Vagina (tissue), 2 donors: ENCODE results near the gene TXNRD1. TPM values are rescaled to one million over a fixed set of nuclear protein-coding genes. Genes with fewer than 3 reads are reported as not detected.

Source experiments
- DNase-seq, 2 donors: peaks; one replicate each; pipeline ENCODE4 v3.0.0-alpha.2; 2017; ENCODE audit errors: extremely low spot score in 2 of 2
- H3K27ac ChIP-seq: fragments of 200-600 bp; sonication (generic); one replicate; pipeline ENCODE4 v1.5.1; 2019
- H3K27me3 ChIP-seq: fragments of 200-600 bp; sonication (generic); one replicate; pipeline ENCODE4 v1.5.1; 2019
- H3K36me3 ChIP-seq, 2 donors: fragments of 200-600 bp; sonication (generic); one replicate each; pipeline ENCODE4 v1.5.1; 2017 to 2019
- H3K4me1 ChIP-seq: fragments of 200-600 bp; sonication (generic); one replicate; pipeline ENCODE4 v1.5.1; 2019
- H3K4me3 ChIP-seq, 2 donors: fragments of 200-600 bp; sonication (generic); 1 replicate in 1 of 2; 2 replicates in 1 of 2; pipeline ENCODE4 v1.5.1; 2016 to 2019
- H3K9me3 ChIP-seq: fragments of 200-600 bp; sonication (generic); one replicate; pipeline ENCODE4 v1.5.1; 2019
- POLR2A ChIP-seq, 2 donors: fragments of 450-650 bp; IDR thresholded peaks; one replicate each; pipeline ENCODE4 v1.6.1; 2017; ENCODE audit warnings: antibody characterized with exemption in 2 of 2, mild to moderate bottlenecking in 2 of 2, moderate library complexity in 2 of 2
- POLR2AphosphoS5 ChIP-seq, 2 donors: sonication (generic); formaldehyde crosslinking; IDR thresholded peaks; one replicate each; pipeline ENCODE4 v1.9.0; 2017; ENCODE audit warnings: antibody characterized with exemption in 2 of 2, mild to moderate bottlenecking in 2 of 2, low read depth in 1 of 2; ENCODE audit not compliant: insufficient read depth in 1 of 2
- intact Hi-C: fragments of 100-400 bp; cut with DNase I; formaldehyde crosslinking; loops from one replicate; pipeline ENCODE4 v1.15.1; 2023
- total RNA-seq: library from RNA; depleted of rRNA; stranded (reverse); fragments of >200 nt; gene quantifications from one replicate; pipeline ENCODE4 v1.2.3, GENCODE V29; 2016
- TF ChIP-seq, protein P1 (sequence below), 3 experiments: fragments of 450-650 bp in 2 of 3; fragments of 200-600 bp in 1 of 3; sonication (generic) in 1 of 3; IDR thresholded peaks; one replicate each; pipeline ENCODE4 v1.5.1; 2017 to 2019; ENCODE audit warnings: antibody characterized with exemption in 3 of 3, mild to moderate bottlenecking in 2 of 3, moderate library complexity in 2 of 3

The TXNRD1 gene
- total RNA-seq, 1 donor from 2014 or later = 144 TPM

DNA sequence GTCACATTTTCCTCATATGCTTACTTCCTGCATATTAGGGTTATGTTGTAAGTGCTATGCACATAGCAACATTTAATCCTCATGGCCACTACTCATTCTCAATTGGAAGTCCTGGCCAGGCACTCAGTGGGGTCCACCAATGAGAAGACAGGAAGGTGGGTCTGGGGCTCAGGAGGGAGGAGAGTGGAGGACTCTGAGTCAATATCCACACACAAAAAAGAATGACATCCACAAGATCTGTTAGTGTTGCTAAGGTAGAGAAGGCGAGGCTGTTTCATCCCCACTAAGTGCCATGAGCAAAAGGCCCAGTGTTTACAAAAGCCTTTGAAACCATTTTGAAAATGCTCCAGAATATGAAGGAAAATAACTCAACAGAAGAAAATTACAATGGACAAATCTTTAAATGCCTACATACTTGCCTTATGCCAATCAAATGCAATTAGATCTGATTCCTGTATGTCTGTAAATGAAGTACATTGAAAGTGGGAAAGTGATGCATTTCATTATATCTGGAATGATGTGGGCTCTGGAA is 141.9 kb downstream of the TXNRD1 start:
- Histone ChIP-seq H3K4me1 (no peaks in the 10 kb centered on the region), H3K4me3 (no peak overlapping the region), H3K36me3 (no peaks in the 10 kb centered on the region), H3K9me3 (no peaks in the 10 kb centered on the region), H3K27me3 (no peaks in the 10 kb centered on the region), H3K27ac (no peak overlapping the region)
- intact Hi-C loops = loop anchor here (5.0 kb wide), 1 partner anchor 150 kb away; no protein-coding TSS in a partner anchor
- DNase-seq = peak; percentile 31 to 37
- TF ChIP-seq, protein P1, sequence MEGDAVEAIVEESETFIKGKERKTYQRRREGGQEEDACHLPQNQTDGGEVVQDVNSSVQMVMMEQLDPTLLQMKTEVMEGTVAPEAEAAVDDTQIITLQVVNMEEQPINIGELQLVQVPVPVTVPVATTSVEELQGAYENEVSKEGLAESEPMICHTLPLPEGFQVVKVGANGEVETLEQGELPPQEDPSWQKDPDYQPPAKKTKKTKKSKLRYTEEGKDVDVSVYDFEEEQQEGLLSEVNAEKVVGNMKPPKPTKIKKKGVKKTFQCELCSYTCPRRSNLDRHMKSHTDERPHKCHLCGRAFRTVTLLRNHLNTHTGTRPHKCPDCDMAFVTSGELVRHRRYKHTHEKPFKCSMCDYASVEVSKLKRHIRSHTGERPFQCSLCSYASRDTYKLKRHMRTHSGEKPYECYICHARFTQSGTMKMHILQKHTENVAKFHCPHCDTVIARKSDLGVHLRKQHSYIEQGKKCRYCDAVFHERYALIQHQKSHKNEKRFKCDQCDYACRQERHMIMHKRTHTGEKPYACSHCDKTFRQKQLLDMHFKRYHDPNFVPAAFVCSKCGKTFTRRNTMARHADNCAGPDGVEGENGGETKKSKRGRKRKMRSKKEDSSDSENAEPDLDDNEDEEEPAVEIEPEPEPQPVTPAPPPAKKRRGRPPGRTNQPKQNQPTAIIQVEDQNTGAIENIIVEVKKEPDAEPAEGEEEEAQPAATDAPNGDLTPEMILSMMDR (IDR thresholded peaks at IDR 0.05) = no peak
- no peak for TF ChIP-seq POLR2AphosphoS5 (IDR thresholded peaks at IDR 0.05; ENCODE audit: insufficient read depth in 1 of 2, low read depth in 1 of 2)
- TF ChIP-seq POLR2A (IDR thresholded peaks at IDR 0.05) = no peak

DNA sequence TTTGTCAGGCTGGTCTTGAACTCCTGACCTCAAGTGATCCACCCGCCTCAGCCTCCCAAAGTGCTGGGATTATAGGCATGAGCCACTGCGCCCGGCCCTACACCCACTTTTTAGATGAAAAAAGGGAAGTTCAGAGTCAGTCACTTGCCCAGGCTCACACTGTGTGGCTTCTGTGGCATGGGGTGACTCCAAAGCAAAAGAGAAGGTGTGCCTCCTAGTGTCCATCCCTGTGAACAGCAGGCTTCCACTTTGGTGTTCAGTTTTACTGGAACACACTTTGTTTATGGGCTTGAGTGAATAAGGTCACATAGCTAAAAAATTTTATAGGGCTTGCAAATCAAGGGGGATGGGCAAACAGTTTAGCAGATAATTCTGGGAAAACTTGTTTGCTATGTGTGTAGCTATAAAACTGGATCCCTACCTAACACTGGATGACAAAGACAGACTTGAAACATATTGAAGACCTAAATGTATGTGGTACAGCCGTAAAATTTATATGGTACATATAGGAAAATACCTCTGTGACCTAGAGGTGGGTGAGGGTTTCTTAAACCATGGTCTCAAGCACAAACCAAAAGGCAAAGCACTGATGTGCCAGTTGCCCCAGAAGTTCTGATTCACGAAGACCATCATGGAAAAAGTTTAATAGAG is 142.9 kb downstream of the TXNRD1 start:
- Histone ChIP-seq H3K36me3 (no peaks in the 10 kb centered on the region), H3K4me3 (no peak overlapping the region), H3K27me3 (no peaks in the 10 kb centered on the region), H3K4me1 (no peaks in the 10 kb centered on the region), H3K27ac (no peak overlapping the region), H3K9me3 (no peaks in the 10 kb centered on the region)
- TF ChIP-seq POLR2A (IDR thresholded peaks at IDR 0.05) (no peak), POLR2AphosphoS5 (IDR thresholded peaks at IDR 0.05; ENCODE audit: insufficient read depth in 1 of 2, low read depth in 1 of 2) (no peak)
- TF ChIP-seq, protein P1 (IDR thresholded peaks at IDR 0.05) = peak; percentile 54 to 85 (median 69)
- DNase-seq = no peak
- intact Hi-C loops = loop anchor here (5.0 kb wide), 1 partner anchor 151 kb away; no protein-coding TSS in a partner anchor

DNA sequence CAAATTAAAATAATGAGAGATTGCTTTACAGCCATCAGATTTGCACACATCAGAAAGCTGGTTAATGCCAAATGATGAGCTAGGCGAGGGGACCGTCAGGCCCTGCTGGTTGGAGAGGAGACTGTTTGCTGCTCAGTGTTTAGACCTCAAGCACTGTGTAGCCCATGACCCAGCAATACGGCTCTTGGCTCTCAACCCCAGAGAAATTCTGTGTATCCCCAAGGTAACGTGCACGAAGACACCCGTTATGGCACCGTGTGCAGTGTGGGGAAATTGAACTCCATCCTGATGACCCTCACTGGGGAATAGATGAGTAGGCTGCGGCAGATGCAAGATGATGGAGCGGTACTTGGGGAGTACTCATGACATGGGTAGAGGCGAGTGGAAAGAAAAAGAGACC is 143.6 kb downstream of the TXNRD1 start:
- intact Hi-C loops = loop anchor here (5.0 kb wide), 1 partner anchor 152 kb away; no protein-coding TSS in a partner anchor
- no peaks in the 10 kb centered on the region for H3K9me3 ChIP-seq
- no peak for TF ChIP-seq POLR2A (IDR thresholded peaks at IDR 0.05)
- TF ChIP-seq, protein P1 (IDR thresholded peaks at IDR 0.05) = no peak
- TF ChIP-seq POLR2AphosphoS5 (IDR thresholded peaks at IDR 0.05; ENCODE audit: insufficient read depth in 1 of 2, low read depth in 1 of 2) = no peak
- DNase-seq = no peak
- H3K4me3 ChIP-seq = no peak overlapping the region
- H3K4me1 ChIP-seq = no peaks in the 10 kb centered on the region
- H3K36me3 ChIP-seq = no peaks in the 10 kb centered on the region
- no peak overlapping the region for H3K27ac ChIP-seq
- H3K27me3 ChIP-seq = no peaks in the 10 kb centered on the region

DNA sequence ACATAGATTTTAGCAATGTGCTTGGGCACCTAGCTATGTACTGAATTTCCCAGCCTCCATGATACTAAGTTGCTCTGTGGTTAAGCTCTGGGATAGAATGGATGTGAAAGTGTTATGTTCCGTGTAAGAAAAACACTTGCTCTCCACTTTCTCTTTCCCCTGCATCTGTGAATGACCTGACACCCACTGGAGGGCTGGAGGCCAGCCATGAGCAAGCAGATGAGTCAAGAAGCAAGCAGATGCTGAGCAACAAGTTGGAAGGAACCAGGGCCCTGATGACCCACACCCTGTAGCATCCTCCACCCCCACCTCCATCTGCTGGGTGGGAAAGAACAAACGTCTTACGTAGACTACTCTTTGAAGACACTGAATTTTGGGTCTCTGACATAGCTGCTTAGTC is 144.6 kb downstream of the TXNRD1 start:
- intact Hi-C loops = no loop called here

More for the DNA sequence above, 144.6 kb downstream of the TXNRD1 start:
- no peaks in the 10 kb centered on the region for H3K4me1 ChIP-seq
- H3K9me3 ChIP-seq = no peaks in the 10 kb centered on the region
- TF ChIP-seq, protein P1 (IDR thresholded peaks at IDR 0.05) = no peak
- no peak for DNase-seq
- H3K4me3 ChIP-seq = no peak overlapping the region
- H3K36me3 ChIP-seq = no peaks in the 10 kb centered on the region
- H3K27ac ChIP-seq = no peak overlapping the region
- no peaks in the 10 kb centered on the region for H3K27me3 ChIP-seq
